ENCODE data around the gene MAPKBP1. TPM values are rescaled to one million over a fixed set of nuclear protein-coding genes. Genes with fewer than 3 reads are reported as not detected.
"Not testable (repeated sequence)": the region's sequence is repeated elsewhere in the genome, so short reads cannot be mapped to it uniquely, and the experiment has no call there.

MAPKBP1 gene
- total RNA-seq, 1 experiment from 2014 or later, result 16.2 TPM

- Histone ChIP-seq H3K4me1 (no peaks in the 10 kb centered on the region), H3K36me3 (ENCODE audit: control insufficient read depth, insufficient read depth, low read length) (no peaks in the 10 kb centered on the region), H3K4me3 (ENCODE audit: low read depth, low read length) (peak within 1 kb of the TSS; percentile 86), H3K27me3 (replicated peaks; ENCODE audit: control insufficient read depth, insufficient read depth, low read length) (no peaks in the 10 kb centered on the region), H3K9me3 (no peaks in the 10 kb centered on the region)
- BruUV-seq (replicated peaks), result no TSS peak
- intact Hi-C loops (cut with micrococcal nuclease; ENCODE audit: unreplicated experiment), result loop anchor here (5.0 kb wide), 1 partner anchor 74 kb away; no protein-coding TSS in a partner anchor
- H3K4me1 Mint-ChIP-seq (ENCODE audit: low read depth, unreplicated experiment), result peaks cover 12% of the 10 kb centered on the region
- no peaks in the 10 kb centered on the region for H3K9me3 Mint-ChIP-seq (ENCODE audit: unreplicated experiment)
- POLR2A ChIA-PET, result no interaction called here
- DNase-seq, result peak; percentile 90 to 93
- peaks cover 12% of the 10 kb centered on the region for H3K36me3 Mint-ChIP-seq (ENCODE audit: insufficient read depth, unreplicated experiment)
- CTCF ChIA-PET, result interaction anchor here (1.0 to 1.2 kb wide), 2 partner anchors 77 to 362 kb away, joined by 3 read pairs; no protein-coding TSS in a partner anchor
- peak within 1 kb of the TSS; percentile 89 for H3K27ac Mint-ChIP-seq (ENCODE audit: unreplicated experiment)
- TF ChIP-seq CTCF (IDR thresholded peaks at IDR 0.05; ENCODE audit: insufficient read depth in 1 of 2, low read depth in 1 of 2, low read length in 1 of 2, severe bottlenecking in 1 of 2, unreplicated experiment in 1 of 2), result no peak
- no peaks in the 10 kb centered on the region for H3K27me3 Mint-ChIP-seq (ENCODE audit: insufficient read depth, unreplicated experiment)
- peak within 1 kb of the TSS; percentile 91 for H3K4me3 Mint-ChIP-seq (ENCODE audit: unreplicated experiment)
Measured at GRCh38 chr15:41827880-41828806, 53.9 kb downstream of the MAPKBP1 start, which contains the start of gene JMJD7. Gene JMJD7, plus strand, starts transcription at chr15:41828092. Its CDS starts 33 bp downstream, at chr15:41828125.

GRCh38 chr15:41828807-41829141, 54.5 kb downstream of the MAPKBP1 start:
- Mint-ChIP-seq H3K9me3 (ENCODE audit: unreplicated experiment) (no peaks in the 10 kb centered on the region), H3K27me3 (ENCODE audit: insufficient read depth, unreplicated experiment) (no peaks in the 10 kb centered on the region), H3K36me3 (ENCODE audit: insufficient read depth, unreplicated experiment) (peaks cover 12% of the 10 kb centered on the region), H3K27ac (ENCODE audit: unreplicated experiment) (peak overlapping the region; percentile 89), H3K4me1 (ENCODE audit: low read depth, unreplicated experiment) (peaks cover 12% of the 10 kb centered on the region), H3K4me3 (ENCODE audit: unreplicated experiment) (peak overlapping the region; percentile 91)
- intact Hi-C loops (cut with micrococcal nuclease; ENCODE audit: unreplicated experiment), result loop anchor here (5.0 kb wide), 1 partner anchor 74 kb away; no protein-coding TSS in a partner anchor
- POLR2A ChIA-PET, result no interaction called here
- H3K27me3 ChIP-seq (replicated peaks; ENCODE audit: control insufficient read depth, insufficient read depth, low read length), result no peaks in the 10 kb centered on the region
- H3K9me3 ChIP-seq, result no peaks in the 10 kb centered on the region
- CTCF ChIA-PET, result no interaction called here
- no peaks in the 10 kb centered on the region for H3K36me3 ChIP-seq (ENCODE audit: control insufficient read depth, insufficient read depth, low read length)
- BruUV-seq (replicated peaks), result TSS peak; percentile 59
- H3K4me3 ChIP-seq (ENCODE audit: low read depth, low read length), result peak overlapping the region; percentile 86
- TF ChIP-seq CTCF (IDR thresholded peaks at IDR 0.05; ENCODE audit: insufficient read depth in 1 of 2, low read depth in 1 of 2, low read length in 1 of 2, severe bottlenecking in 1 of 2, unreplicated experiment in 1 of 2), result no peak
- no peaks in the 10 kb centered on the region for H3K4me1 ChIP-seq
- no peak for DNase-seq

- no peak for DNase-seq
- H3K4me3 Mint-ChIP-seq (ENCODE audit: unreplicated experiment), result no peak overlapping the region
- H3K36me3 Mint-ChIP-seq (ENCODE audit: insufficient read depth, unreplicated experiment), result peaks cover 12% of the 10 kb centered on the region
- H3K27me3 Mint-ChIP-seq (ENCODE audit: insufficient read depth, unreplicated experiment), result no peaks in the 10 kb centered on the region
- Histone ChIP-seq H3K4me1 (no peaks in the 10 kb centered on the region), H3K4me3 (ENCODE audit: low read depth, low read length) (no peak overlapping the region), H3K27me3 (replicated peaks; ENCODE audit: control insufficient read depth, insufficient read depth, low read length) (no peaks in the 10 kb centered on the region), H3K36me3 (ENCODE audit: control insufficient read depth, insufficient read depth, low read length) (no peaks in the 10 kb centered on the region), H3K9me3 (no peaks in the 10 kb centered on the region)
- intact Hi-C loops (cut with micrococcal nuclease; ENCODE audit: unreplicated experiment), result loop anchor here (5.0 kb wide), 1 partner anchor 72 kb away; no protein-coding TSS in a partner anchor
- H3K27ac Mint-ChIP-seq (ENCODE audit: unreplicated experiment), result no peak overlapping the region
- BruUV-seq (replicated peaks), result no TSS peak
- TF ChIP-seq CTCF (IDR thresholded peaks at IDR 0.05; ENCODE audit: insufficient read depth in 1 of 2, low read depth in 1 of 2, low read length in 1 of 2, severe bottlenecking in 1 of 2, unreplicated experiment in 1 of 2), result no peak
- ChIA-PET CTCF (no interaction called here), POLR2A (no interaction called here)
- peaks cover 12% of the 10 kb centered on the region for H3K4me1 Mint-ChIP-seq (ENCODE audit: low read depth, unreplicated experiment)
- no peaks in the 10 kb centered on the region for H3K9me3 Mint-ChIP-seq (ENCODE audit: unreplicated experiment)
Measured at GRCh38 chr15:41829959-41830646, 55.8 kb downstream of the MAPKBP1 start.

- H3K36me3 ChIP-seq (ENCODE audit: control insufficient read depth, insufficient read depth, low read length); H3K27ac Mint-ChIP-seq (ENCODE audit: unreplicated experiment); CTCF ChIA-PET; POLR2A ChIA-PET; H3K9me3 Mint-ChIP-seq (ENCODE audit: unreplicated experiment); H3K4me3 Mint-ChIP-seq (ENCODE audit: unreplicated experiment); BruUV-seq (replicated peaks); intact Hi-C loops (cut with micrococcal nuclease; ENCODE audit: unreplicated experiment); H3K27me3 ChIP-seq (replicated peaks; ENCODE audit: control insufficient read depth, insufficient read depth, low read length); H3K9me3 ChIP-seq; DNase-seq; H3K4me1 ChIP-seq; H3K27me3 Mint-ChIP-seq (ENCODE audit: insufficient read depth, unreplicated experiment); H3K4me3 ChIP-seq (ENCODE audit: low read depth, low read length): not testable (repeated sequence)
- Mint-ChIP-seq H3K4me1 (ENCODE audit: low read depth, unreplicated experiment) (peaks cover 12% of the 10 kb centered on the region), H3K36me3 (ENCODE audit: insufficient read depth, unreplicated experiment) (peaks cover 12% of the 10 kb centered on the region)
Measured at GRCh38 chr15:41831291-41831690, 57.0 kb downstream of the MAPKBP1 start.
